ENCODE measurements around the gene ARHGEF17. TPM values are rescaled to one million over a fixed set of nuclear protein-coding genes. Genes with fewer than 3 reads are reported as not detected.
A peak's percentile ranks its signal among the peaks of the same experiment; 100 is the strongest.

ARHGEF17 gene
- total RNA-seq, 1 donor from 2014 or later: 4.5 TPM

DNA sequence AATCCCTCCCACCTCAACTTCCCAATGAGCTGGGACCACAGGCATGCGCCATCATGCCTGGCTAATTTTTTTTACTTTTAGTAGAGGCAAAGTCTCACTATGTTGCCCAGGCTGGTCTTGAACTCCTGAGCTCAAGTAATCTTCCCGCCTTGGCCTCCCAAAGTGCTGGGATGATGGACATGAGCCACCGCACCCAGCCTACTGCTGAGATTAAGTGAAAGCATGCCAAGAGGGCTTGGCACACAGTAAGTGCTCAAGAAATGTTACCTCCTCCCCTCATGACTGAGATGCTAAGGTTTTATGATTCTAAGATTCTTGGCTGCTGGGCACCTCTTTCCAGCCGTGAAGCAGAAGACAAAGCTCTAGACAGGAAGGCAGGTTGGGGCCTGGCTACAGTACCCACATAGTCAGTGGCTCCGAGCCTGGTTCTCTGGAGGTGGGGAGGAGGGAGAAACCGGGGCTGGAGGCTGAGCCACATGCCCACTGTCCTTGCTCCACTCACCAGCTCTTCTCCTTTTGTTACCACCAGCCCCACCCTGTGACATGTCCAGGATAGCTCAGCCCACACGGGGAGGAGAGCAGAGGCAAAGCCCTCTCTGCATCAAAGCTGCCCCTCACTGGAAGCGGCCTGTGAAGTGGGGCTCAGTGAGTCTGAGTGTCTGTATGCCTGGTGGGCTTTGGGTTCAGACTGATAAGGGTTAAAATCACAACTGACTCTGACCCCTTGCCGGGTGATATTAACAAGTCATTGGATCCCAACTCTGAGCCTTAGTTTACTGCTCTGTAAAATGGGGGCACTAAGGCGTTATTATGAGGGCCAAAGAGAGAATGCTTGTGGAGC is 12.9 kb downstream of the ARHGEF17 start:
- Histone ChIP-seq H3K4me3 (ENCODE audit: low read depth, low read length) (no peak overlapping the region), H3K36me3 (ENCODE audit: control insufficient read depth, insufficient read depth, low read length) (peaks cover 2% of the 10 kb centered on the region), H3K27me3 (ENCODE audit: control insufficient read depth, insufficient read depth, low read length) (no peaks in the 10 kb centered on the region)
- TF ChIP-seq, protein P1, sequence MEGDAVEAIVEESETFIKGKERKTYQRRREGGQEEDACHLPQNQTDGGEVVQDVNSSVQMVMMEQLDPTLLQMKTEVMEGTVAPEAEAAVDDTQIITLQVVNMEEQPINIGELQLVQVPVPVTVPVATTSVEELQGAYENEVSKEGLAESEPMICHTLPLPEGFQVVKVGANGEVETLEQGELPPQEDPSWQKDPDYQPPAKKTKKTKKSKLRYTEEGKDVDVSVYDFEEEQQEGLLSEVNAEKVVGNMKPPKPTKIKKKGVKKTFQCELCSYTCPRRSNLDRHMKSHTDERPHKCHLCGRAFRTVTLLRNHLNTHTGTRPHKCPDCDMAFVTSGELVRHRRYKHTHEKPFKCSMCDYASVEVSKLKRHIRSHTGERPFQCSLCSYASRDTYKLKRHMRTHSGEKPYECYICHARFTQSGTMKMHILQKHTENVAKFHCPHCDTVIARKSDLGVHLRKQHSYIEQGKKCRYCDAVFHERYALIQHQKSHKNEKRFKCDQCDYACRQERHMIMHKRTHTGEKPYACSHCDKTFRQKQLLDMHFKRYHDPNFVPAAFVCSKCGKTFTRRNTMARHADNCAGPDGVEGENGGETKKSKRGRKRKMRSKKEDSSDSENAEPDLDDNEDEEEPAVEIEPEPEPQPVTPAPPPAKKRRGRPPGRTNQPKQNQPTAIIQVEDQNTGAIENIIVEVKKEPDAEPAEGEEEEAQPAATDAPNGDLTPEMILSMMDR (IDR thresholded peaks at IDR 0.05; ENCODE audit: insufficient read depth, low read length, severe bottlenecking): no peak
- DNase-seq (ENCODE audit: low read depth) (peak; percentile 20), FAIRE-seq (no peak)

DNA sequence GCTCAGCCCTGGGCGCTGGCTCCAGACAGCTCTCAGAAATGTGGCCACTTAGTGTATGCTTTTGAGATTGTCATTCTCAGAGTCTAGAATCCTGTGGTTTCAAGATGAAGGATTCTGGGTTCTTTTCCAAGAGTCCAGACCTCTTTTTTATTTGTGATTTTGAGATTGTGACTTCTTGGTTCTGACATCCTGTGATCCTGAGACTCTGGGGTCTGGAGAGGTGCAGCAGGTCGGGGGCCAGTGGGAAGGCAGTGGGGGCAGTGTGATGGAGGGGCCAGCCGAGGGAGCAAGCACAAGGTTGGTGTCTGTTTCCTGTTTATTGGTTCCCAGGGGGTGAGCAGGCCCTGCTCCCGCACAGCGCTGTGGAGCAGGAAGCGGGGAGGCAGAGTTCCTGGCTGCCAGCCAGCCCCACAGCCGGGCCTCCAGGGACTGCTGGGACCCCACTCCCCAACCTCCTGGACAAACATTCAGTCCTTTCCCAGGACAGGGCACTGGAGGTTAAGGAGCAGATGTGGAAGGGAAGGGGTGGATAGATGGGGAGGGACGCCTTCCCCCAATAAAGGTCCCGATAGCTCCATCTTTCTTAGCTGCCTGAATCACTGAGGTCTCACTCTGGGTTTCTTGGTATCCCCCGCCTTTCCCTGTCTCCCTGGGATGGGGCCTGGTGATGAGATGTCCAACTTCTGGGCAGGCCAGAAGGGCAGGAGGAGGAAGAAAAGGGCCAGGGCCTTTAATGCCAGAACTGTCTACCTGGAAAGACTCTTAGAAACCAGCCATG is 13.7 kb downstream of the ARHGEF17 start:
- peaks cover 3% of the 10 kb centered on the region for H3K36me3 ChIP-seq (ENCODE audit: control insufficient read depth, insufficient read depth, low read length)
- no peak overlapping the region for H3K4me3 ChIP-seq (ENCODE audit: low read depth, low read length)
- FAIRE-seq (no peak), DNase-seq (ENCODE audit: low read depth) (no peak)
- TF ChIP-seq, protein P1 (IDR thresholded peaks at IDR 0.05; ENCODE audit: insufficient read depth, low read length, severe bottlenecking): no peak
- H3K27me3 ChIP-seq (ENCODE audit: control insufficient read depth, insufficient read depth, low read length): no peaks in the 10 kb centered on the region

DNA sequence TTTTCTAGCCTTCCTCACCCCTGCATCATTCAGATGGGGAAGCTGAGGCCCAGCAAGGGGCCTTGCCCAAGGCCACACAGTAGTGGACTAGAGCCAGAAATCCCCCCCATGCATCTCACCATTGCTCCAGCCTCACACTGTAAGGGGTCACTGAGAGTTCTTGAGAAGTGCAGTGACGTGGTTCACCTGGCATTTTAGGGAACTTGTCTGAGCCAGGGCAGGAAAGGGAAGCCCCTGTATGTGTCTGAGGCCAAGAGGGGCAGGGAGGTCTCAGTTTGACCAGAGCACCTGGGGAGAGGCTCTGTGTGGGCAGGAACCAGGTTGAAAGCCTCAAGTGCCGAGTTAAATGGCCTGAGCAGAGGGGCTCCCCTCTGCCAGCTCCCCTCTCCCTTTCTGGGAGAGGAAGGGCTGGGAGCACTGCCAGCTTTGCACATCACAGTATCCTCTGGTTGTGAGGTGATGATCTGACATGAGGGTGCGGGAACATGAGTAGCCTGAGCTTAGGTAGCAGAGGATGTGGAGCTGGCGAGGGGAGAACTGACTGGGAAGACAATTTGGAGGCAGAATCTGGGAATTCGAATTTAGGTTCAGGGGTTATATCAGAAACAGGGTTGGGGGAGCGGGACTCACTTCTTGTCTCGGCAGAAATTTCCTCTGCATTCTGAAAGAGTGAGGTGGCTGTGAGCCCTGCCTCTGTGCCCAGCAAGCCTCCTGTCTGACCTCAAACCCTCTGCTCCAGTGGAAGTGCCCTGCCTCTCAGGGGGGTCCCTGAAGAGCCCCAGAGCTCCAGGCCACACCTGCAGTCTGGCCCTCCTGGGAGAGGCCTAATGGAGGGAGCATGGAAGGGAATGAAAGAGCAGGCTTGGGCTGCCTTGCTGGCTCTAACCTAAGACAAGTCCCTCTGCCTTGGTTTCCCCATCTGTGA is 14.6 kb downstream of the ARHGEF17 start:
- no peak overlapping the region for H3K4me3 ChIP-seq (ENCODE audit: low read depth, low read length)
- no peak for FAIRE-seq
- TF ChIP-seq, protein P1 (IDR thresholded peaks at IDR 0.05; ENCODE audit: insufficient read depth, low read length, severe bottlenecking): no peak
- no peaks in the 10 kb centered on the region for H3K27me3 ChIP-seq (ENCODE audit: control insufficient read depth, insufficient read depth, low read length)
- DNase-seq (ENCODE audit: low read depth): no peak
- peaks cover 3% of the 10 kb centered on the region for H3K36me3 ChIP-seq (ENCODE audit: control insufficient read depth, insufficient read depth, low read length)

DNA sequence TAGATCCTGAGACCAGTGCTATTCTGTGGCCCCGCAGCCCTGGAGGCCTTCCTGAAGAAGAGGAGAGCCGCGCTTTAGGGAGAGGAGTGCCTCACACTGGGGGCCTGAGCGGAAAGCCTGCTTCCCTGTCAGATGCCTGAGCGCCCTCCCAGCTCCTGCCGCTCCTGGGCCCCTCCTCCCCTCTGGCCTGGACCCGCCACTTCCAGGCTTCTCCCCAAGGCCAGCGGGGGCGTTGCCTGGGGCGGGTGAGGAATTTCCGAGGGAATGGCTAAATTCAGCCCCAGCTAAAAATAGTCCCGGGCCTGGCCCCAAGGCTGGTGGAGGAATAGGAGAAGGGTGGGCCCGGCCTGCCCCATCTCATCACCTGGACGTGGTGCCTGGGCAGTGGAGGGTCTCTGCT is 15.4 kb downstream of the ARHGEF17 start:
- TF ChIP-seq, protein P1 (IDR thresholded peaks at IDR 0.05; ENCODE audit: insufficient read depth, low read length, severe bottlenecking): no peak
- Histone ChIP-seq H3K36me3 (ENCODE audit: control insufficient read depth, insufficient read depth, low read length) (peaks cover 3% of the 10 kb centered on the region), H3K4me3 (ENCODE audit: low read depth, low read length) (no peak overlapping the region), H3K27me3 (ENCODE audit: control insufficient read depth, insufficient read depth, low read length) (no peaks in the 10 kb centered on the region)
- DNase-seq (ENCODE audit: low read depth): no peak
- FAIRE-seq: no peak

- FAIRE-seq (no peak), DNase-seq (ENCODE audit: low read depth) (no peak)
- Histone ChIP-seq H3K36me3 (ENCODE audit: control insufficient read depth, insufficient read depth, low read length) (peaks cover 3% of the 10 kb centered on the region), H3K4me3 (ENCODE audit: low read depth, low read length) (no peak overlapping the region), H3K27me3 (ENCODE audit: control insufficient read depth, insufficient read depth, low read length) (no peaks in the 10 kb centered on the region)
- TF ChIP-seq, protein P1 (IDR thresholded peaks at IDR 0.05; ENCODE audit: insufficient read depth, low read length, severe bottlenecking): no peak
Measured at GRCh38 chr11:73324116-73324515, 16.0 kb downstream of the ARHGEF17 start.

Measured in bronchial epithelial cell (primary cell).